Spleen (tissue), 7 donors: ENCODE results near the gene RPL22L1.
"Not testable (repeated sequence)": the region's sequence is repeated elsewhere in the genome, so short reads cannot be mapped to it uniquely, and the experiment has no call there.

ENCODE experiments used
- CTCF ChIP-seq, 11 experiments: fragments of 200-600 bp in 7 of 11; fragments of 450-650 bp in 4 of 11; sonication (generic) in 4 of 11; IDR thresholded peaks in 8 of 11; conservative IDR thresholded peaks in 3 of 11; 1 replicate in 7 of 11; 2 replicates in 4 of 11; pipeline versions ENCODE4 v1.4.0 to v1.8.0; 2016 to 2021; ENCODE audit warnings: antibody characterized with exemption in 11 of 11, inconsistent platforms in 4 of 11, mild to moderate bottlenecking in 1 of 11
- POLR2A ChIP-seq, 3 donors: fragments of 450-650 bp; IDR thresholded peaks; one replicate each; pipeline ENCODE4 v1.5.1; 2017; ENCODE audit warnings: antibody characterized with exemption in 3 of 3, mild to moderate bottlenecking in 1 of 3
- POLR2AphosphoS5 ChIP-seq, 3 donors: sonication (generic); formaldehyde crosslinking; IDR thresholded peaks; one replicate each; pipeline ENCODE4 v1.5.1; 2017; ENCODE audit warnings: antibody characterized with exemption in 3 of 3
- donor health status: DM: no; HTN: no; CAD: no; lungs with moderate emphysema.
- donor health status: DM: no; HTN: no; CAD: no.
- donor health status: DM: no; HTN: no; CAD: no.

GRCh38 chr3:170896333-170896732, 26.3 kb upstream of the RPL22L1 start:
- not testable (repeated sequence) for TF ChIP-seq CTCF (IDR thresholded peaks at IDR 0.05 in 8 of 11, conservative IDR thresholded peaks at IDR 0.05 in 3 of 11); POLR2AphosphoS5 (IDR thresholded peaks at IDR 0.05); POLR2A (IDR thresholded peaks at IDR 0.05)
